HG02840 (cell line): Measurements from ENCODE around the gene CDC37.

ENCODE experiments used
- ATAC-seq: cut with Tn5 transposase; IDR thresholded peaks from one replicate; pipeline ENCODE4 v1.9.1; 2021; ENCODE audit warnings: mild to moderate bottlenecking, moderate library complexity, moderate number of reproducible peaks; ENCODE audit not compliant: unreplicated experiment, low FRiP score

The CDC37 gene

GRCh38 chr19:10363789-10364281 lies 39.5 kb downstream of the CDC37 start:
- no peak for ATAC-seq

- no peak for ATAC-seq
Measured at GRCh38 chr19:10362259-10362658, 41.1 kb downstream of the CDC37 start.

- ATAC-seq = no peak
Measured at GRCh38 chr19:10361569-10362011, 41.8 kb downstream of the CDC37 start.

GRCh38 chr19:10356431-10356830 lies 46.9 kb downstream of the CDC37 start:
- ATAC-seq = no peak

- no peak for ATAC-seq
Measured at GRCh38 chr19:10353793-10354391, 49.5 kb downstream of the CDC37 start.

GRCh38 chr19:10352764-10353671 lies 50.3 kb downstream of the CDC37 start:
- no peak for ATAC-seq

- ATAC-seq = no peak
Measured at GRCh38 chr19:10346509-10346908, 56.8 kb downstream of the CDC37 start.

GRCh38 chr19:10344780-10345179 lies 58.6 kb downstream of the CDC37 start:
- ATAC-seq = no peak

- ATAC-seq = no peak
Measured at GRCh38 chr19:10343495-10343894, 59.8 kb downstream of the CDC37 start.
